Mesendoderm (in vitro differentiated cells): ENCODE data around the gene TTC23L.

Experiments
- DNase-seq: peaks from one replicate; pipeline ENCODE4 v3.0.0; 2013
- H2AK5ac ChIP-seq: 2 replicates; pipeline ENCODE4 v1.6.1; 2013; ENCODE audit warnings: low read length, inconsistent platforms
- H2BK120ac ChIP-seq: 2 replicates; pipeline ENCODE4 v1.6.1; 2013; ENCODE audit warnings: low read depth, mild to moderate bottlenecking, low read length, moderate library complexity, mixed read lengths
- H2BK15ac ChIP-seq: replicated peaks from 2 replicates; pipeline ENCODE4 v1.6.1; 2013; ENCODE audit warnings: low read depth, mild to moderate bottlenecking, moderate library complexity
- H2BK5ac ChIP-seq: 2 replicates; pipeline ENCODE4 v1.6.1; 2013; ENCODE audit warnings: low read length, inconsistent platforms
- H3K18ac ChIP-seq: 2 replicates; pipeline ENCODE4 v1.6.1; 2013; ENCODE audit warnings: mild to moderate bottlenecking, low read length, mixed read lengths
- H3K23ac ChIP-seq: one replicate; pipeline ENCODE4 v1.6.1; 2013; ENCODE audit warnings: low read length
- H3K27ac ChIP-seq: 2 replicates; pipeline ENCODE4 v1.5.1; 2013; ENCODE audit warnings: low read depth, mild to moderate bottlenecking, inconsistent platforms, low read length, moderate library complexity
- H3K27me3 ChIP-seq: 2 replicates; pipeline ENCODE4 v1.6.1; 2013; ENCODE audit warnings: low read length, control low read depth, mild to moderate bottlenecking, inconsistent platforms; ENCODE audit not compliant: insufficient read depth, poor library complexity
- H3K36me3 ChIP-seq: 2 replicates; pipeline ENCODE4 v1.6.1; 2013; ENCODE audit warnings: low read length, inconsistent platforms; ENCODE audit not compliant: control insufficient read depth, insufficient read depth
- H3K4ac ChIP-seq: one replicate; pipeline ENCODE4 v1.6.1; 2013; ENCODE audit warnings: low read depth, mild to moderate bottlenecking, low read length, moderate library complexity
- H3K4me1 ChIP-seq: 2 replicates; pipeline ENCODE4 v1.6.1; 2013; ENCODE audit warnings: low read depth, low read length, inconsistent platforms; ENCODE audit not compliant: control insufficient read depth
- H3K4me2 ChIP-seq: 2 replicates; pipeline ENCODE4 v1.6.1; 2013; ENCODE audit warnings: low read length
- H3K4me3 ChIP-seq: 2 replicates; pipeline ENCODE4 v1.5.1; 2013; ENCODE audit warnings: mild to moderate bottlenecking, low read length
- H3K56ac ChIP-seq: one replicate; pipeline ENCODE4 v1.6.1; 2013; ENCODE audit warnings: low read length
- H3K79me1 ChIP-seq: 2 replicates; pipeline ENCODE4 v1.6.1; 2013; ENCODE audit warnings: low read length, inconsistent platforms
- H3K79me2 ChIP-seq: 2 replicates; pipeline ENCODE4 v1.6.1; 2013; ENCODE audit warnings: mild to moderate bottlenecking, low read length; ENCODE audit not compliant: control insufficient read depth, insufficient read depth
- H3K9ac ChIP-seq: 2 replicates; pipeline ENCODE4 v1.6.1; 2013; ENCODE audit warnings: low read length, inconsistent platforms
- H4K5ac ChIP-seq: one replicate; pipeline ENCODE4 v1.6.1; 2013; ENCODE audit warnings: low read length
- H4K8ac ChIP-seq: one replicate; pipeline ENCODE4 v1.6.1; 2013; ENCODE audit warnings: low read depth, mild to moderate bottlenecking, control low read depth, low read length, moderate library complexity
- WGBS: extraction: QIAGEN DNeasy Blood & Tissue Kit; methylation state at CpG from one replicate; pipeline ENCODE4 v1.1.7; 2013; ENCODE audit warnings: low lambda C conversion rate, missing lambda C conversion rate; ENCODE audit not compliant: insufficient coverage; ENCODE audit errors: extremely low coverage; 5-methylcytosine and 5-hydroxymethylcytosine counted together

The TTC23L gene

GRCh38 chr5:34929720-34930461 is 90.9 kb downstream of the TTC23L start:
- Histone ChIP-seq H3K23ac (no peak overlapping the region), H3K4me1 (no peaks in the 10 kb centered on the region), H3K9ac (peak overlapping the region; percentile 90), H3K4me2 (peak overlapping the region; percentile 89), H4K5ac (no peak overlapping the region), H3K36me3 (peaks cover 1% of the 10 kb centered on the region), H3K27me3 (no peaks in the 10 kb centered on the region), H2AK5ac (no peak overlapping the region), H3K56ac (peak overlapping the region; percentile 91), H3K79me1 (peaks cover 10% of the 10 kb centered on the region), H3K4me3 (peak overlapping the region; percentile 84), H2BK5ac (no peak overlapping the region), H3K79me2 (peaks cover 24% of the 10 kb centered on the region), H3K18ac (peak overlapping the region; percentile 77), H2BK15ac (no peak overlapping the region), H4K8ac (no peak overlapping the region), H2BK120ac (no peak overlapping the region), H3K4ac (peak overlapping the region; percentile 27), H3K27ac (peak overlapping the region; percentile 90)
- peak; percentile 93 for DNase-seq
- WGBS = no CpG with 5 or more reads among the region's 70 CpGs

- Histone ChIP-seq H3K9ac (peak overlapping the region; percentile 90), H2AK5ac (no peak overlapping the region), H3K79me2 (peaks cover 25% of the 10 kb centered on the region), H3K4me1 (no peaks in the 10 kb centered on the region), H3K27me3 (no peaks in the 10 kb centered on the region), H2BK5ac (no peak overlapping the region), H2BK120ac (no peak overlapping the region), H3K4me2 (peak overlapping the region; percentile 89), H3K27ac (peak overlapping the region; percentile 90), H4K5ac (no peak overlapping the region), H3K4ac (no peak overlapping the region), H3K56ac (peak overlapping the region; percentile 91), H3K4me3 (peak overlapping the region; percentile 84), H3K18ac (peak overlapping the region; percentile 10), H4K8ac (no peak overlapping the region), H3K36me3 (peaks cover 1% of the 10 kb centered on the region), H3K23ac (no peak overlapping the region), H3K79me1 (peaks cover 10% of the 10 kb centered on the region), H2BK15ac (no peak overlapping the region)
- DNase-seq = no peak
- WGBS = no CpG with 5 or more reads among the region's 3 CpGs
Observed at GRCh38 chr5:34930462-34930844, 91.5 kb downstream of the TTC23L start.

GRCh38 chr5:34930870-34931269 is 91.9 kb downstream of the TTC23L start:
- Histone ChIP-seq H3K9ac (peak overlapping the region; percentile 90), H3K4ac (no peak overlapping the region), H4K5ac (no peak overlapping the region), H3K27ac (no peak overlapping the region), H4K8ac (no peak overlapping the region), H3K36me3 (no peaks in the 10 kb centered on the region), H2AK5ac (no peak overlapping the region), H3K27me3 (no peaks in the 10 kb centered on the region), H3K23ac (no peak overlapping the region), H3K79me2 (peaks cover 25% of the 10 kb centered on the region), H2BK120ac (no peak overlapping the region), H3K4me1 (no peaks in the 10 kb centered on the region), H2BK5ac (no peak overlapping the region), H3K4me2 (peak overlapping the region; percentile 89), H3K79me1 (peaks cover 10% of the 10 kb centered on the region), H3K18ac (no peak overlapping the region), H2BK15ac (no peak overlapping the region), H3K4me3 (no peak overlapping the region), H3K56ac (peak overlapping the region; percentile 63)
- DNase-seq = no peak
- WGBS = no CpG with 5 or more reads among the region's 4 CpGs

GRCh38 chr5:34932947-34933346 is 94.0 kb downstream of the TTC23L start:
- Histone ChIP-seq H2BK15ac (no peak overlapping the region), H3K27me3 (no peaks in the 10 kb centered on the region), H3K4me1 (no peaks in the 10 kb centered on the region), H3K4me2 (no peak overlapping the region), H2AK5ac (no peak overlapping the region), H3K36me3 (peaks cover 4% of the 10 kb centered on the region), H3K79me2 (peaks cover 25% of the 10 kb centered on the region), H3K27ac (no peak overlapping the region), H3K79me1 (peaks cover 10% of the 10 kb centered on the region), H4K5ac (no peak overlapping the region), H3K9ac (no peak overlapping the region), H4K8ac (no peak overlapping the region), H3K56ac (no peak overlapping the region), H2BK120ac (no peak overlapping the region), H3K4me3 (no peak overlapping the region), H3K18ac (no peak overlapping the region), H3K23ac (no peak overlapping the region), H2BK5ac (no peak overlapping the region), H3K4ac (no peak overlapping the region)
- no peak for DNase-seq
- WGBS = no CpG with 5 or more reads among the region's 2 CpGs

GRCh38 chr5:34941936-34942335 is 103.0 kb downstream of the TTC23L start:
- no peak overlapping the region for H3K9ac ChIP-seq
- no peak overlapping the region for H4K8ac ChIP-seq
- H3K4me2 ChIP-seq = no peak overlapping the region
- H3K27ac ChIP-seq = no peak overlapping the region
- H3K79me2 ChIP-seq = no peaks in the 10 kb centered on the region
- H3K4ac ChIP-seq = no peak overlapping the region
- no peak overlapping the region for H3K4me3 ChIP-seq
- H2BK120ac ChIP-seq = no peak overlapping the region
- H2AK5ac ChIP-seq = no peak overlapping the region
- no peaks in the 10 kb centered on the region for H3K27me3 ChIP-seq
- no peak overlapping the region for H3K23ac ChIP-seq
- peaks cover 10% of the 10 kb centered on the region for H3K36me3 ChIP-seq
- H3K56ac ChIP-seq = no peak overlapping the region
- H2BK5ac ChIP-seq = no peak overlapping the region
- H4K5ac ChIP-seq = no peak overlapping the region
- H3K79me1 ChIP-seq = no peaks in the 10 kb centered on the region
- no CpG with 5 or more reads among the region's 3 CpGs for WGBS
- H3K4me1 ChIP-seq = no peaks in the 10 kb centered on the region
- no peak overlapping the region for H2BK15ac ChIP-seq
- H3K18ac ChIP-seq = no peak overlapping the region
- DNase-seq = no peak

- Histone ChIP-seq H2BK120ac (no peak overlapping the region), H3K4me2 (no peak overlapping the region), H3K23ac (no peak overlapping the region), H4K5ac (no peak overlapping the region), H3K79me1 (no peaks in the 10 kb centered on the region), H3K9ac (no peak overlapping the region), H4K8ac (no peak overlapping the region), H3K27me3 (no peaks in the 10 kb centered on the region), H3K79me2 (no peaks in the 10 kb centered on the region), H3K27ac (no peak overlapping the region), H2BK15ac (no peak overlapping the region), H2BK5ac (no peak overlapping the region), H2AK5ac (no peak overlapping the region), H3K36me3 (peaks cover 6% of the 10 kb centered on the region), H3K4me1 (no peaks in the 10 kb centered on the region), H3K4me3 (no peak overlapping the region), H3K4ac (no peak overlapping the region), H3K18ac (no peak overlapping the region), H3K56ac (no peak overlapping the region)
- DNase-seq = no peak
- no CpG with 5 or more reads among the region's 2 CpGs for WGBS
Observed at GRCh38 chr5:34944044-34944443, 105.1 kb downstream of the TTC23L start.
